Nucleus accumbens (tissue), 56 donors: ENCODE results near the gene HBA1.
"Not testable (repeated sequence)": the region's sequence is repeated elsewhere in the genome, so short reads cannot be mapped to it uniquely, and the experiment has no call there.

Source experiments
- DNase-seq, 56 donors: peaks; one replicate each; lab custom pipeline; 2025; lab: John Stamatoyannopoulos, UW

HBA1 gene

GRCh38 chr16:193441-193840 is 17.0 kb downstream of the HBA1 start:
- DNase-seq = no peak

GRCh38 chr16:194516-194915 is 18.0 kb downstream of the HBA1 start:
- no peak for DNase-seq

- no peak for DNase-seq
Observed at GRCh38 chr16:200388-200787, 23.9 kb downstream of the HBA1 start.

- DNase-seq = no peak
Observed at GRCh38 chr16:203246-203645, 26.8 kb downstream of the HBA1 start.

- not testable (repeated sequence) for DNase-seq
Observed at GRCh38 chr16:204046-204445, 27.6 kb downstream of the HBA1 start.

- DNase-seq = not testable (repeated sequence)
Observed at GRCh38 chr16:209359-209758, 32.9 kb downstream of the HBA1 start.

GRCh38 chr16:211631-212180 is 35.2 kb downstream of the HBA1 start:
- DNase-seq = not testable (repeated sequence)

GRCh38 chr16:212999-213398 is 36.5 kb downstream of the HBA1 start:
- DNase-seq = no peak

GRCh38 chr16:220021-220420 is 43.5 kb downstream of the HBA1 start:
- no peak for DNase-seq
